ENCODE data around the gene CSTF2T. TPM values are rescaled to one million over a fixed set of nuclear protein-coding genes. Genes with fewer than 3 reads are reported as not detected.

The CSTF2T gene
- total RNA-seq, 2 donors from 2014 or later, result 11.5 to 13.7 TPM

DNA sequence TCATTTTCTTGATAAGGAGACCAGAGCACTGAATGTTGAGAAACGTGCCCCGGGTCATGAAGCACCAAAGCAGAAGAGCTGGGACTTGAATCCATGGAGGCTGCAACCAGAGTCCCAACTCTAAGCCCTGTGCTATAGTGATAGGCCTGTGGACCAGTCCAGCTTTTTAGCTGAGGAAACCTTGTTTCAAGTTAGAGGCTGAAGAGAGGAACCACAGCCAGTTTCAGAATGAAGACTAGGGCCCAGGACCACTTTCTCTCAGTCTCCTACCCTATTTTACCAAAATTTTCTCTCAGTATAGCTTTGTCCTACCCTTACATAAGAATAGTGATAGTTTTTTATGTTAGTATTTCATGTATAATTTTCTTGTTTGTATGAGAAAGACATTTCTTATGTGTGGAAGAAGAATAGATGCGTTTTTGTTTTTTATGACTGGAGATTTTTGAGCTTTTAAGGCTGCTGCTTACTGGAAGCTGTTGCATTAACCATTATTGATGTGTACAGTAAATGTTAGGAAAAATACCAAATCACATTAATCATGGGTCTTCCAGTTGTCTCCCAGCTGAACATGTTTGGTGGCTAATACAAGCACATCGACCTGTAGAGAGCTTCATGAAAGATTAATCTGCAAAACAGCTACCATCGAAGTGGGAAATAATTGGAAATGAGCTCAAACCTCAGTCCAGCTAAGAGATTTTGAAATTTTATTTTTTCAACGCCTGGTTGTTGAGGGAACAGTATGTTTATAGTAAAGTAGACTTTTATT lies 45.0 kb upstream of the CSTF2T start:
- H3K4me1 ChIP-seq, result no peaks in the 10 kb centered on the region
- intact Hi-C loops (cut with DNase I), result no loop called here
- TF ChIP-seq, protein P1, sequence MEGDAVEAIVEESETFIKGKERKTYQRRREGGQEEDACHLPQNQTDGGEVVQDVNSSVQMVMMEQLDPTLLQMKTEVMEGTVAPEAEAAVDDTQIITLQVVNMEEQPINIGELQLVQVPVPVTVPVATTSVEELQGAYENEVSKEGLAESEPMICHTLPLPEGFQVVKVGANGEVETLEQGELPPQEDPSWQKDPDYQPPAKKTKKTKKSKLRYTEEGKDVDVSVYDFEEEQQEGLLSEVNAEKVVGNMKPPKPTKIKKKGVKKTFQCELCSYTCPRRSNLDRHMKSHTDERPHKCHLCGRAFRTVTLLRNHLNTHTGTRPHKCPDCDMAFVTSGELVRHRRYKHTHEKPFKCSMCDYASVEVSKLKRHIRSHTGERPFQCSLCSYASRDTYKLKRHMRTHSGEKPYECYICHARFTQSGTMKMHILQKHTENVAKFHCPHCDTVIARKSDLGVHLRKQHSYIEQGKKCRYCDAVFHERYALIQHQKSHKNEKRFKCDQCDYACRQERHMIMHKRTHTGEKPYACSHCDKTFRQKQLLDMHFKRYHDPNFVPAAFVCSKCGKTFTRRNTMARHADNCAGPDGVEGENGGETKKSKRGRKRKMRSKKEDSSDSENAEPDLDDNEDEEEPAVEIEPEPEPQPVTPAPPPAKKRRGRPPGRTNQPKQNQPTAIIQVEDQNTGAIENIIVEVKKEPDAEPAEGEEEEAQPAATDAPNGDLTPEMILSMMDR (IDR thresholded peaks at IDR 0.05), result no peak
- TF ChIP-seq POLR2A (IDR thresholded peaks at IDR 0.05), result no peak
- H3K27me3 ChIP-seq, result no peaks in the 10 kb centered on the region
- no peak for DNase-seq
- H3K27ac ChIP-seq, result no peak overlapping the region
- no peak for ATAC-seq
- no peaks in the 10 kb centered on the region for H3K36me3 ChIP-seq (replicated peaks in 1 of 2; ENCODE audit: insufficient read depth in 1 of 2, low read depth in 2 of 2)
- no peaks in the 10 kb centered on the region for H3K9me3 ChIP-seq
- no peak overlapping the region for H3K4me3 ChIP-seq
- WGBS, 2 donors, result 76 to 78% methylated on average over 6 of the region's 6 CpGs

DNA sequence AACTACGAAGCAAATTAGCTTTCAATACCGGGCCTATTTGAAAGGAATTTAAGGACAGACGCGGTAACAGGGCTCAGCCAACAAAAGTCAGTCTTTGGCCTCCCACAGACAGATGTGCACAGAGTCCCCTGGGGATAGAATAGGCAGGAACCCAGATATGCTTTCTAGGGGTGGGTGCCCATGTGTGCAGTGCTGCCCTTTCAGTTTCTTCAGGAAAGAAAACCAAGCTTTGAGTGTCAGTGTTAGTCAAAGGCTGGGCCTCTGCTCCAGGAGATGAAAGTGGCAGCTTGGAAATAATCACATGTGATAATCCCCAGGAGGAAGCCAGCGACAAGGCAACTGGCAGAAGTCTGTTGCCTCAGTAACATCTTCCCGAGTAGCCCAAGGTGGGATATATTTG lies 43.8 kb upstream of the CSTF2T start:
- intact Hi-C loops (cut with DNase I), result no loop called here
- Histone ChIP-seq H3K4me1 (no peaks in the 10 kb centered on the region), H3K9me3 (no peaks in the 10 kb centered on the region), H3K27me3 (no peaks in the 10 kb centered on the region), H3K27ac (no peak overlapping the region), H3K36me3 (replicated peaks in 1 of 2; ENCODE audit: insufficient read depth in 1 of 2, low read depth in 2 of 2) (no peaks in the 10 kb centered on the region), H3K4me3 (no peak overlapping the region)
- no peak for DNase-seq
- WGBS, 2 donors, result 80 to 82% methylated on average over 6 of the region's 6 CpGs
- no peak for ATAC-seq
- TF ChIP-seq, protein P1 (IDR thresholded peaks at IDR 0.05), result no peak
- TF ChIP-seq POLR2A (IDR thresholded peaks at IDR 0.05), result no peak

DNA sequence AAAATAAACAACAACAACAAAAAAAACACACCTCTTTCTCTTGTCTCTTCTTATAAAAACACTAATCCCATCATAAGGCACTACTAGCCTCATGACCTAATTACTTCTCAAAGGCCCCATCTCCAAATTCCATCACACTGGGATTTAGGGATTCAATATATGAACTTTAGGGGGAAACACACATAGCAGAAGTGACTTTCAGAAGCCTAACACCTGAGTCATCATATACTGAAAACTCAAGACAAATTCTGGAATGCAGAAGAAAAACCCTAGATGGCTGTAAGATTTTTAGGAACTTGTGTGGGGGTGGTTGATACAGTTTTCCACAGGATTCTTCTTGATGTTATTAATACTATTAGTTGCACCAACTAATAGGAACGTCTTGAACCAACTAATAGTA lies 33.7 kb upstream of the CSTF2T start:
- Histone ChIP-seq H3K4me3 (no peak overlapping the region), H3K27me3 (no peaks in the 10 kb centered on the region), H3K4me1 (no peaks in the 10 kb centered on the region), H3K36me3 (replicated peaks in 1 of 2; ENCODE audit: insufficient read depth in 1 of 2, low read depth in 2 of 2) (no peaks in the 10 kb centered on the region), H3K9me3 (no peaks in the 10 kb centered on the region), H3K27ac (no peak overlapping the region)
- no peak for TF ChIP-seq POLR2A (IDR thresholded peaks at IDR 0.05)
- TF ChIP-seq, protein P1 (IDR thresholded peaks at IDR 0.05), result no peak
- intact Hi-C loops (cut with DNase I), result no loop called here
- 71 to 90% methylated on average over 1 of the region's 1 CpG for WGBS, 2 donors
- DNase-seq (no peak), ATAC-seq (no peak)

DNA sequence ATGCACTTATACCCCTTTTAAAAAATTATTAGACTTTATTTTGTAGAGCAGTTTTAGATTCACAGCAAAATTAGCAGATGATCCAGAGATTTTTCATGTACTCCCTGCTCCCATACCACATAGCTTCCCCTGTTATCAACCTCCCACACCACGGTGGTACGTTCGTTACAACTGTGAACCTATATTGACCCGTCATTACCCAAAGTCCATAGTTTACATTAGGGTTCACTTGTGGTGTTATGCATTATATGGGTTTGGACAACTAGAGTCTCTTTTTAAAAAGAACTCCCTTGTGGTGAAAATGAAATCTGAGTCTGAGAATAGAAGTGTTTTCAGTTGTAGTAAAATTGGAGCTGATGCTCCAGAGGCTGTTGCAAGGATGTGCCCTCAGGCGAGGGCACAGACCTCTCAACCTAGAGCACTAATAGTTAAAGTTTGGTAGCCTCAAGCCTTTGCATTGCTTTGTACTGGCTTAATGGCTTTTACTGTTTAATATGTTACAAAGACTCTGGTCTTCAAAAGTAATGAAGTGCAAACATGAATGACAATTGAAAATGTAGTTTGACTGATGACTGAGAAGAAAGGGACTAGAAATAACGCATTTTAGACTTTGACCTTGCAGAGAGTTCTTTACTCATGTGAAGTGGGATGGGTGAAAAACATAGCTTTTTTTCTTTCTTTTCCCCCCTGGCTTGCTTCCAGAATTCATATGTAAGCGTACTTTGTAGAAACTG lies 30.6 kb upstream of the CSTF2T start:
- no peaks in the 10 kb centered on the region for H3K36me3 ChIP-seq (replicated peaks in 1 of 2; ENCODE audit: insufficient read depth in 1 of 2, low read depth in 2 of 2)
- ATAC-seq (no peak), DNase-seq (no peak)
- no peaks in the 10 kb centered on the region for H3K4me1 ChIP-seq
- no peak for TF ChIP-seq POLR2A (IDR thresholded peaks at IDR 0.05)
- TF ChIP-seq, protein P1 (IDR thresholded peaks at IDR 0.05), result no peak
- H3K9me3 ChIP-seq, result no peaks in the 10 kb centered on the region
- 56 to 69% methylated on average over 7 of the region's 7 CpGs for WGBS, 2 donors
- intact Hi-C loops (cut with DNase I), result no loop called here
- no peak overlapping the region for H3K4me3 ChIP-seq
- no peaks in the 10 kb centered on the region for H3K27me3 ChIP-seq
- no peak overlapping the region for H3K27ac ChIP-seq
